Calu3 (cell line): Measurements from ENCODE around the gene RRP12. TPM values are rescaled to one million over a fixed set of nuclear protein-coding genes. Genes with fewer than 3 reads are reported as not detected.

Experiments used
- BruUV-seq: library from RNA; stranded (reverse); fragments of 400-500 nt; replicated peaks from 2 replicates; lab custom pipeline; 2021; lab: Mats Ljungman, UMichigan
- CTCF ChIA-PET: fragments of 300-600 bp; sonication (Branson Sonifier 250); formaldehyde crosslinking; loops from one replicate; lab custom pipeline; 2022; ENCODE audit warnings: antibody characterized with exemption; lab: Charles Lee
- DNase-seq: peaks from one replicate; pipeline ENCODE4 v3.0.0; 2022
- H3K27ac Mint-ChIP-seq: one replicate; pipeline ENCODE4 v1.8.0; 2022; ENCODE audit warnings: mixed read lengths; ENCODE audit not compliant: unreplicated experiment
- H3K27me3 Mint-ChIP-seq: one replicate; pipeline ENCODE4 v1.8.0; 2022; ENCODE audit warnings: mixed read lengths; ENCODE audit not compliant: unreplicated experiment
- H3K36me3 Mint-ChIP-seq: one replicate; pipeline ENCODE4 v1.8.0; 2022; ENCODE audit warnings: mild to moderate bottlenecking, moderate library complexity, mixed read lengths; ENCODE audit not compliant: insufficient read depth, unreplicated experiment
- H3K4me1 Mint-ChIP-seq: one replicate; pipeline ENCODE4 v1.8.0; 2022; ENCODE audit warnings: mild to moderate bottlenecking, low read depth, mixed read lengths; ENCODE audit not compliant: unreplicated experiment
- H3K4me3 Mint-ChIP-seq: one replicate; pipeline ENCODE4 v1.8.0; 2022; ENCODE audit warnings: mild to moderate bottlenecking, low read depth, moderate library complexity, mixed read lengths; ENCODE audit not compliant: unreplicated experiment
- H3K9me3 Mint-ChIP-seq: one replicate; pipeline ENCODE4 v1.8.0; 2022; ENCODE audit warnings: low read depth, mixed read lengths; ENCODE audit not compliant: unreplicated experiment
- CTCF ChIP-seq: fragments of 200-600 bp; IDR thresholded peaks from one replicate; pipeline ENCODE4 v1.8.0; 2022; ENCODE audit warnings: antibody characterized with exemption; ENCODE audit not compliant: unreplicated experiment
- intact Hi-C: fragments of 100-400 bp; cut with micrococcal nuclease; formaldehyde crosslinking; loops from one replicate; pipeline ENCODE4 v1.10.0; 2022; ENCODE audit not compliant: unreplicated experiment
- total RNA-seq: library from RNA; stranded (reverse); gene quantifications from 2 replicates; pipeline ENCODE4 v1.2.3, GENCODE V29; 2022

RRP12 gene
- total RNA-seq, 1 experiment from 2014 or later: 52.6 TPM

DNA sequence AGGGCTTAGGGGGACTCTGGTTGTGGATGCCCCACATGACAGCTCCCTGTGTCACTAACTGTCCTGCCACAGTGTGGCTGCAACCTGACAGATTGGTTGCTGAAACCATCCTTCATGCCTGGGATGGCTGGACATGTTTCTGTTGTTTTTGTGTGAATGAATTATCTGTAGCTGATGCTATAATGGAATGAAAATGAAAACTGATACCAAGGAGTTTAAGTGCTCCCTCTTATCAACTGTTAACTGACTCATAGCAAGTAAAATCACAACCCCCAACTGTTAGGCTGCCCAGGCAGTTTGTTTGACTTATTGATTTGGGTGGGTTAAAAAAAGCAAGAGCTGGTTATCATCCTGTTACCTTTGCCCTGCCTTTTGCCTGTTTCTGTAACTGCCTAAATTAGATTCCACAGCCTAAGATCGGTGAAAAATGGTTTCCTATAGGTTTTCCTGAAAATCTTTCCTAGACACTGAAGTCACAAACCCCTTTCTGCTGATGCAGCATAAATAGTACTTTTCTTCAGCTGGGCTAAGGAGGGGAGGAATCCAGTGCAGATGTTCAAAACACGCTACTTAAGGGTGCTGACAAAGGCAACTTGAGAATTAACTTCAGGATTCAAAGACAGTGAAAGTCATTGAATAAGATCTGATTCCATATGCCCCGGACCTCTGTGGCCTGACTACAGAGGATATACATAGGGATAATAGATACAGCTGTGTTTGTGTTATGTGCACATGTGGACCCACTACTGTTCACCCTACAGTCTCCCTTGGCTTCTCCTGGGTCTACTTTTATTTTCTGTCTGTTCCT, 72.3 kb downstream of the RRP12 start:
- peak; percentile 22 for DNase-seq
- intact Hi-C loops: no loop called here
- CTCF ChIA-PET: interaction anchor here (1.4 to 1.8 kb wide), 2 partner anchors 10 to 50 kb away, joined by 3 to 7 read pairs; partner anchors contain the start of gene FRAT1
- H3K9me3 Mint-ChIP-seq: no peaks in the 10 kb centered on the region
- H3K27ac Mint-ChIP-seq: peak overlapping the region; percentile 36
- peaks cover 50% of the 10 kb centered on the region for H3K4me1 Mint-ChIP-seq
- H3K27me3 Mint-ChIP-seq: no peaks in the 10 kb centered on the region
- H3K36me3 Mint-ChIP-seq: peaks cover 23% of the 10 kb centered on the region
- no peak for TF ChIP-seq CTCF
- BruUV-seq: no TSS peak
- peak overlapping the region; percentile 18 for H3K4me3 Mint-ChIP-seq

GRCh38 chr10:97327348-97328294, 73.5 kb downstream of the RRP12 start:
- intact Hi-C loops: no loop called here
- CTCF ChIA-PET: interaction anchor here (0.7 to 1.8 kb wide), 2 partner anchors 9 to 203 kb away, joined by 3 to 7 read pairs; partner anchors contain the start of gene FRAT1
- Mint-ChIP-seq H3K27me3 (no peaks in the 10 kb centered on the region), H3K9me3 (no peaks in the 10 kb centered on the region), H3K4me1 (peaks cover 40% of the 10 kb centered on the region), H3K36me3 (peaks cover 11% of the 10 kb centered on the region), H3K4me3 (peak overlapping the region; percentile 18), H3K27ac (peak overlapping the region; percentile 31)
- BruUV-seq: no TSS peak
- DNase-seq: peak; percentile 19
- TF ChIP-seq CTCF: no peak

DNA sequence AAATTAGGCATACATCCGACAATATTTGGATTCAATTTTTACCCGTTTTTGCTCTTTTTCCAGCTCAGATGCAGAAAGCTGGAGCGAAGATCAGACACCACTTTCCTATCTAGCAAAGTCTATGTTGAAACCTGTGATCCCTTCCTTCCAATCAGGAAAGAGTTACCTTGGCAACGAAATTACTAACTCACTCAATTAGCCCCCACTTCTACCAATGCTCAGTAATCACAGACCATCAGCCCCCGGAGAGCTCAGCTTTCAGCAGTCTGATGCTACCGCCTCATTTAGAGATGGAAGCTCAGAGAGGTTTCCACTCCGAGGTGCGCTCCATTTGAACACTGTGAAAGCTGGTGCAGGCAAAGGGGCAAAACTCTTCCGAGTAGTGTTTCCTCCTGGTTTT, 75.4 kb downstream of the RRP12 start:
- Mint-ChIP-seq H3K4me1 (peaks cover 34% of the 10 kb centered on the region), H3K9me3 (no peaks in the 10 kb centered on the region), H3K36me3 (peaks cover 9% of the 10 kb centered on the region), H3K4me3 (no peak overlapping the region), H3K27me3 (no peaks in the 10 kb centered on the region), H3K27ac (no peak overlapping the region)
- no TSS peak for BruUV-seq
- intact Hi-C loops: no loop called here
- no peak for DNase-seq
- no peak for TF ChIP-seq CTCF
- CTCF ChIA-PET: no interaction called here

GRCh38 chr10:97323501-97323900, 77.6 kb downstream of the RRP12 start:
- H3K36me3 Mint-ChIP-seq: peaks cover 25% of the 10 kb centered on the region
- no peaks in the 10 kb centered on the region for H3K27me3 Mint-ChIP-seq
- BruUV-seq: no TSS peak
- H3K27ac Mint-ChIP-seq: no peak overlapping the region
- H3K4me1 Mint-ChIP-seq: peaks cover 29% of the 10 kb centered on the region
- no peaks in the 10 kb centered on the region for H3K9me3 Mint-ChIP-seq
- DNase-seq: no peak
- TF ChIP-seq CTCF: no peak
- no peak overlapping the region for H3K4me3 Mint-ChIP-seq
- CTCF ChIA-PET: no interaction called here
- intact Hi-C loops: no loop called here
